Heart left ventricle (tissue), 13 donors: ENCODE measurements around the gene ZNF586.

Source experiments
- POLR2A ChIP-seq, 2 donors: fragments of 450-650 bp; IDR thresholded peaks; one replicate each; pipeline ENCODE4 v1.6.1; 2017; ENCODE audit warnings: antibody characterized with exemption in 2 of 2, mild to moderate bottlenecking in 2 of 2, moderate library complexity in 2 of 2
- TF ChIP-seq, protein P1 (sequence below), 12 donors: fragments of 200-600 bp; sonication (generic) in 4 of 12; IDR thresholded peaks; one replicate each; pipeline versions ENCODE4 v1.5.0 to v1.8.0; 2018 to 2022; ENCODE audit warnings: antibody characterized with exemption in 12 of 12, mild to moderate bottlenecking in 5 of 12
- donor health status: ischemic (EF 13 %, LVEDD 7.1; RV severe dilation, severe dysfunction).
- donor health status: DM: no; HTN: yes; CAD: no.
- donor health status: DM: no; HTN: no; CAD: no.
- donor health status: ischemic (EF 25% LVEDD 6.9; RV normal size, moderate dysfunction).
- donor health status: ischemic (EF 25% LVEDD 5.7; RV mildly dilated, moderate dysfunction).
- donor health status: ischemic (EF 35%, LVEDD 5.7; RV mildly dilated, moderate dysfunction).
- donor health status: nonischemic (EF 11% LVEDD 7.7; RV severe dilation, severe dysfunction).
- donor health status: DM: yes; HTN: yes; CAD: no.
- donor health status: PGD.
- donor health status: ischemic (EF 29% LVEDD 5.4; RV normal size, mild dysfunction).
- donor health status: nonischemic (EF 23%, LVEDD 6.1; RV moderate dilation, normal function).

DNA sequence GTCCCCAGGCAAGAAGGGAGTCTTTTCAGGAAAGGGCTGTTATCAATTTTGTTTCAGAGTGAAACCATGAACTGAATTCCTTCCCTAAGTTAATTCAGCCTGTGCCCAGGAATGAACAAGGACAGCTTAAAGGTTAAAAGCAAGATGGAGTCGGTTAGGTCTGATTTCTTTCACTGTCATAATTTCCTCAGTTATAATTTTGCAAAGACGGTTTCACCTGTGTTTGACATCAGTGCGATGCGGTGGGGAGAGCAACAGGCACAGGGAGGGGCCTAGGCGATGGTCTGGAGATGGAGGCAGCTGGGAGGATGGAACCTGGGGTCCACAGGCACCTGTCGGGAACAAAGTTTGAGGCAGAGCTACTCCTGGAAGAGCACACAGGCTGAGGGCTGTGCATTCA lies 51.1 kb downstream of the ZNF586 start:
- TF ChIP-seq, protein P1, sequence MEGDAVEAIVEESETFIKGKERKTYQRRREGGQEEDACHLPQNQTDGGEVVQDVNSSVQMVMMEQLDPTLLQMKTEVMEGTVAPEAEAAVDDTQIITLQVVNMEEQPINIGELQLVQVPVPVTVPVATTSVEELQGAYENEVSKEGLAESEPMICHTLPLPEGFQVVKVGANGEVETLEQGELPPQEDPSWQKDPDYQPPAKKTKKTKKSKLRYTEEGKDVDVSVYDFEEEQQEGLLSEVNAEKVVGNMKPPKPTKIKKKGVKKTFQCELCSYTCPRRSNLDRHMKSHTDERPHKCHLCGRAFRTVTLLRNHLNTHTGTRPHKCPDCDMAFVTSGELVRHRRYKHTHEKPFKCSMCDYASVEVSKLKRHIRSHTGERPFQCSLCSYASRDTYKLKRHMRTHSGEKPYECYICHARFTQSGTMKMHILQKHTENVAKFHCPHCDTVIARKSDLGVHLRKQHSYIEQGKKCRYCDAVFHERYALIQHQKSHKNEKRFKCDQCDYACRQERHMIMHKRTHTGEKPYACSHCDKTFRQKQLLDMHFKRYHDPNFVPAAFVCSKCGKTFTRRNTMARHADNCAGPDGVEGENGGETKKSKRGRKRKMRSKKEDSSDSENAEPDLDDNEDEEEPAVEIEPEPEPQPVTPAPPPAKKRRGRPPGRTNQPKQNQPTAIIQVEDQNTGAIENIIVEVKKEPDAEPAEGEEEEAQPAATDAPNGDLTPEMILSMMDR (IDR thresholded peaks at IDR 0.05): no peak
- TF ChIP-seq POLR2A (IDR thresholded peaks at IDR 0.05): no peak
